Brain microvascular endothelial cell (primary cell): Measurements from ENCODE around the gene STAG1.

Experiments
- DNase-seq: peaks from one replicate; pipeline ENCODE4 v3.0.0-alpha.2; 2020
- H3K27ac ChIP-seq: fragments of 250-450 bp; sonication (Bioruptor Pico); 2 replicates; pipeline ENCODE4 v1.5.1; 2020; ENCODE audit warnings: mild to moderate bottlenecking, moderate library complexity
- H3K27me3 ChIP-seq: fragments of 250-450 bp; sonication (Bioruptor Pico); replicated peaks from 2 replicates; pipeline ENCODE4 v1.5.1; 2020; ENCODE audit warnings: mild to moderate bottlenecking
- H3K36me3 ChIP-seq: fragments of 250-450 bp; sonication (Bioruptor Pico); replicated peaks from 2 replicates; pipeline ENCODE4 v1.5.1; 2020; ENCODE audit warnings: mild to moderate bottlenecking
- H3K4me3 ChIP-seq: 2 replicates; pipeline ENCODE4 v1.5.1; 2011; ENCODE audit warnings: low read depth, mild to moderate bottlenecking, control low read depth, low read length, moderate library complexity
- in situ Hi-C: cut with HindIII; loops from 2 replicates; pipeline ENCODE4 v1.10.0; 2017; ENCODE audit warnings: low sequenced_read_pairs, low pct_ligation_motif_present
- TF ChIP-seq, protein P1 (sequence below): IDR thresholded peaks from 2 replicates; pipeline ENCODE4 v1.5.1; 2011; ENCODE audit warnings: low read depth, mild to moderate bottlenecking, moderate library complexity, low read length, control low read depth, inconsistent platforms; ENCODE audit errors: missing control alignments

Gene STAG1

DNA sequence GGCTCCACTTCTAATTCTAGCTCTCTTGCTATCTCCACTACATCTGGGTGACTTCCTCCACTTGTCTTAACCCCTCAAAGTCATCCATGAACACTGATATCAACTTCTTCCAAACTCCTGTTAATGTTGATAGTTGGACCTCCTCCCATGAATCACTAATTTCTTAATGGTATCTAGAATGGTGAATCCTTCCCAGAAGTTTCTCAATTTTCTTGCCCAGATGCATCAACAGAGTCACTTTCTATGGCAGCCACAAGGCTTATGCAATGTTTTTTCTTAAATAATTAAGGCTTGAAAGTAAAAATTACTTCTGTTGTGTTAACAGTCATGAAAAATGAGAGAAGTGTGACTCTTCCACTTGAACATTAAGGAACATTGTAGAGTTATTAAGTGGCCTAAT is 337.7 kb downstream of the STAG1 start:
- Histone ChIP-seq H3K4me3 (no peak overlapping the region), H3K27me3 (no peaks in the 10 kb centered on the region), H3K27ac (no peak overlapping the region), H3K36me3 (no peaks in the 10 kb centered on the region)
- no peak for DNase-seq
- TF ChIP-seq, protein P1, sequence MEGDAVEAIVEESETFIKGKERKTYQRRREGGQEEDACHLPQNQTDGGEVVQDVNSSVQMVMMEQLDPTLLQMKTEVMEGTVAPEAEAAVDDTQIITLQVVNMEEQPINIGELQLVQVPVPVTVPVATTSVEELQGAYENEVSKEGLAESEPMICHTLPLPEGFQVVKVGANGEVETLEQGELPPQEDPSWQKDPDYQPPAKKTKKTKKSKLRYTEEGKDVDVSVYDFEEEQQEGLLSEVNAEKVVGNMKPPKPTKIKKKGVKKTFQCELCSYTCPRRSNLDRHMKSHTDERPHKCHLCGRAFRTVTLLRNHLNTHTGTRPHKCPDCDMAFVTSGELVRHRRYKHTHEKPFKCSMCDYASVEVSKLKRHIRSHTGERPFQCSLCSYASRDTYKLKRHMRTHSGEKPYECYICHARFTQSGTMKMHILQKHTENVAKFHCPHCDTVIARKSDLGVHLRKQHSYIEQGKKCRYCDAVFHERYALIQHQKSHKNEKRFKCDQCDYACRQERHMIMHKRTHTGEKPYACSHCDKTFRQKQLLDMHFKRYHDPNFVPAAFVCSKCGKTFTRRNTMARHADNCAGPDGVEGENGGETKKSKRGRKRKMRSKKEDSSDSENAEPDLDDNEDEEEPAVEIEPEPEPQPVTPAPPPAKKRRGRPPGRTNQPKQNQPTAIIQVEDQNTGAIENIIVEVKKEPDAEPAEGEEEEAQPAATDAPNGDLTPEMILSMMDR: no peak
- in situ Hi-C loops: no loop called here

DNA sequence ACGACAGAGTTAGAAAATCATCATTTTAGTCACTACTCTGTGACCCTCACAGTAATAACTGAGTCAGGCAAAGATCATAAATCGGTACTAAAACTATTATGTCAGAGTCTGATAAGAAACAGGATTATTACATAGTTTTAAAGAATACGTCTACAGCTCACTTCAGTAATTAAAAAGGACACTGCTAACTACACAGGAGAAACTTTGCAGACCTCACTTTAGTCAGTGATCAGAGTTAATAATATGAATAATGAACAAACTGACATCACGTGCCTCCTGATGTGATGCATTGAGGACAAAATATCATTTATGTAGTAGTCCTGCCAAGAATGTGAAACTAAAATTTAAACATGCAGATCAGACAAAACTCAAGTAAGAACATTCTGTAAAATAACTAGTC is 339.9 kb downstream of the STAG1 start:
- DNase-seq: no peak
- Histone ChIP-seq H3K36me3 (no peaks in the 10 kb centered on the region), H3K27ac (no peak overlapping the region), H3K27me3 (no peaks in the 10 kb centered on the region), H3K4me3 (no peak overlapping the region)
- in situ Hi-C loops: no loop called here
- TF ChIP-seq, protein P1: no peak

DNA sequence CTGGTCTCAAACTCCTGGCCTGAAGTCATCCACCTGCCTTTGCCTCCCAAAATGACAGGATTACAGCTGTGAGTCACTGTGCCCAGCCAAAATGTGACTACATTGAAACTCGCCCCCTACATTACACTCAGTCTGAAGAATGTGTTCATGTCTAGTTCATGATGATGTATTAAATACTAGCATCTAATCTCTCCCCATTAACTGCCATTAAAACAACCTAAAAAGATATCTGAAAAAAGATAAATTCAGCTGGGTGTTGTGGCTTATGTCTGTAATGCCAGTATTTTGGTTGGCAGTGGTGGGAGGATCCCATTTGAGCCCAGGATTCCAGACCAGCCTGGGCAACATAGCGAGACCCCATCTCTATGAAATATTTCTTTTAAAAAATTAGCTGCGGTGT is 342.6 kb downstream of the STAG1 start:
- TF ChIP-seq, protein P1: no peak
- in situ Hi-C loops: no loop called here
- no peaks in the 10 kb centered on the region for H3K27me3 ChIP-seq

DNA sequence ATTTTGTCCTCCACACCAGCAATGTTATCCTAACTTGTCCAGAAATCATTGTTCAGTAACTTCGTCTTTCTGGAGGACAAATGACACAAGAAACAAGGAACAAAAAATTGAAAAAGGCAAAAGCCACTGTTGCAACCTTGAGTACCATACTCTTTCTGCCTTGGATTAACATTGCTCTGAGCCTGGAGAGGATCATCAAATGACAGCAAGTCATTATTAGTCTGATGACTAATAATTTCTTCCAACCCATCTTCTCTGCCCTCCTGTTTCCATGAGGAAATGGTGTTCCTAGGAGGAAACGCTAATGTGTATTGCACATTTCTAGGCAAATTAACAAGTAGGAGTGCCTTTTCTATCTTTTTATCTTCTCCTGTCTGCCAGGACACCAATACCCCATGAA is 348.1 kb downstream of the STAG1 start:
- no peak overlapping the region for H3K27ac ChIP-seq
- no peaks in the 10 kb centered on the region for H3K27me3 ChIP-seq
- no peaks in the 10 kb centered on the region for H3K36me3 ChIP-seq
- TF ChIP-seq, protein P1: no peak
- in situ Hi-C loops: no loop called here
- DNase-seq: no peak
- no peak overlapping the region for H3K4me3 ChIP-seq

More for the DNA sequence above, 342.6 kb downstream of the STAG1 start:
- Histone ChIP-seq H3K36me3 (no peaks in the 10 kb centered on the region), H3K27ac (no peak overlapping the region), H3K4me3 (no peak overlapping the region)
- DNase-seq: no peak

DNA sequence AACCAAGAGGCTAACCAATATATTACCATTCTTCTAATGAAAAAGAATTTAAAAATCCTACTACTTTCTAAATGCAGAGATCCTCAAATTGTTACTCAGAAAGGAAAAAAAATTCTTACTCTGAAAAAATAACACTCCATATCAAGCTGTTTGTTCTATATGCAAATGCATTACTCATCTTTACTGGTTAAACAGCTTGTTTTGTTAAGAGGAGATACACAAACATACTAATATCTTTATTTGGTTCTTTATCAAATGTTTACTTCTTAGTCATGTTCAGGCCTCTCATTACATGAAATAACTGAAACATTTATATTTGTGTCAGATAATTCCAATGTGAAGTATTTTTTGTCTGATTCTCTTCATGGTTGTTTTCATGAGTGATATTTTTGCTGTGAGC is 355.3 kb downstream of the STAG1 start:
- Histone ChIP-seq H3K27me3 (no peaks in the 10 kb centered on the region), H3K27ac (no peak overlapping the region), H3K36me3 (no peaks in the 10 kb centered on the region), H3K4me3 (no peak overlapping the region)
- no peak for DNase-seq
- in situ Hi-C loops: no loop called here
- TF ChIP-seq, protein P1: no peak

DNA sequence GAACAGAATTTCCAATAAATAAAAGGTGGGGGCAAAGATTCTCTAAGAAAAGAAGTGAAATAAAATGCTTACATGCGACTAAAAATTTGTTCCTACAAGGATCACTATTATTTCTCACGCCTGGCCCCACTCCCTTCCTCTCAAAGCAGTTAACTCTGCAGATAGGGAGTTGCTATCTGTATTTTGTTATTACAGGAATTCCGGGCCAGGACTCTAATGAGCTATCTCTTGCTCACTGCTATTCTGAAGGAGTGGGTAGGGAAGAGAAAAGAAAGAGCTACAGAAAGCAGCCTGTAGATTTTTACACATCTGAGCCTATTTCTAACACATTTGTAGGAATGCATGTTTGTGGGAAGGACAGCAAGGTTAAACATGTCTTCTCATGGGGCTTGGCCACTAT is 361.6 kb downstream of the STAG1 start:
- DNase-seq: no peak
- in situ Hi-C loops: no loop called here
- no peaks in the 10 kb centered on the region for H3K36me3 ChIP-seq
- no peaks in the 10 kb centered on the region for H3K27me3 ChIP-seq
- TF ChIP-seq, protein P1: no peak
- no peak overlapping the region for H3K4me3 ChIP-seq
- no peak overlapping the region for H3K27ac ChIP-seq
